H1 (cell line): ENCODE results near the gene SOX12. TPM values are rescaled to one million over a fixed set of nuclear protein-coding genes. Genes with fewer than 3 reads are reported as not detected.

Source experiments
- BCL11A ChIP-seq, 2 experiments: IDR thresholded peaks; one replicate each; pipeline ENCODE4 v1.6.1; 2011; ENCODE audit warnings: low read depth in 2 of 2, low read length in 2 of 2, mild to moderate bottlenecking in 2 of 2
- CHD2 ChIP-seq: IDR thresholded peaks from 2 replicates; pipeline ENCODE4 v1.6.1; 2012; ENCODE audit warnings: low read length, improper control_type of control experiment
- GTF2F1 ChIP-seq: IDR thresholded peaks from 2 replicates; pipeline ENCODE4 v1.6.1; 2012; ENCODE audit warnings: low read depth, low read length, improper control_type of control experiment, borderline replicate concordance
- SP4 ChIP-seq: IDR thresholded peaks from 2 replicates; pipeline ENCODE4 v1.6.1; 2012; ENCODE audit warnings: low read length, inconsistent platforms
- polyA plus RNA-seq, 7 experiments: library from polyadenylated mRNA; depleted of rRNA in 3 of 7; stranded (reverse) in 5 of 7; unstranded in 2 of 7; fragments of >200 nt in 5 of 7; fragments of 200-250 nt in 2 of 7; gene quantifications; 1 replicate in 5 of 7; 2 replicates in 1 of 7; 4 replicates in 1 of 7; pipeline versions ENCODE4 v1.2.1 to v1.2.3, GENCODE V29; 2011 to 2013; ENCODE audit warnings: missing spikeins in 2 of 7, mixed read lengths in 2 of 7
- total RNA-seq: library from RNA; stranded (reverse); fragmentation: NEBNext Ultra II Directional; extraction: Animal tissue kit (Norgen Biotek cat#: 25700); gene quantifications from 2 replicates; pipeline ENCODE4 v1.2.1, GENCODE V29; 2021
- TF ChIP-seq, protein P1 (sequence below): fragments of 300-600 bp; sonication (generic); IDR thresholded peaks from 2 replicates; pipeline ENCODE4 v1.7.1; 2012; ENCODE audit warnings: low read length, moderate library complexity, mild to moderate bottlenecking, inconsistent platforms; ENCODE audit not compliant: insufficient replicate concordance

The SOX12 gene
- total and polyA plus RNA-seq, 2 of the 8 experiments (the other 6 are each of a cell fraction or from before 2014, with no cell fraction given): 6.4 to 63.0 TPM

DNA sequence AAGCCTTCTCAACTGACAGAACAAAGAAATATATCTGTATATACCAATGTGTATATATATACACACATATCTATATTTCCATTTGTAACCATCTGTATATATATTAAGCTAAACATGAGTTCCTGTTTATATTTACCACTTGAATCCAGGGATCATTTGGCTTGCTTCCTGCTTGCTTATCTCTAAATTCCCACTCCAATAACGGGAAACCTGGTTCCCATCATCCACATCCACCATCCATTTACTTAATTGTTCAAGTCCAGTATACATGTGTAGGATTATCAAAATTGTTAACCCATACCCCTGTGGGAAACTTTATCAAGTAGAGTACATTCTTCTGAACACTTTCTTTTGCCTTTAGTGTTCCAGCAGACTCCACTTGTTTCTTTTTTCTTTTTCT is 12.5 kb upstream of the SOX12 start (continued):
- TF ChIP-seq, protein P1, sequence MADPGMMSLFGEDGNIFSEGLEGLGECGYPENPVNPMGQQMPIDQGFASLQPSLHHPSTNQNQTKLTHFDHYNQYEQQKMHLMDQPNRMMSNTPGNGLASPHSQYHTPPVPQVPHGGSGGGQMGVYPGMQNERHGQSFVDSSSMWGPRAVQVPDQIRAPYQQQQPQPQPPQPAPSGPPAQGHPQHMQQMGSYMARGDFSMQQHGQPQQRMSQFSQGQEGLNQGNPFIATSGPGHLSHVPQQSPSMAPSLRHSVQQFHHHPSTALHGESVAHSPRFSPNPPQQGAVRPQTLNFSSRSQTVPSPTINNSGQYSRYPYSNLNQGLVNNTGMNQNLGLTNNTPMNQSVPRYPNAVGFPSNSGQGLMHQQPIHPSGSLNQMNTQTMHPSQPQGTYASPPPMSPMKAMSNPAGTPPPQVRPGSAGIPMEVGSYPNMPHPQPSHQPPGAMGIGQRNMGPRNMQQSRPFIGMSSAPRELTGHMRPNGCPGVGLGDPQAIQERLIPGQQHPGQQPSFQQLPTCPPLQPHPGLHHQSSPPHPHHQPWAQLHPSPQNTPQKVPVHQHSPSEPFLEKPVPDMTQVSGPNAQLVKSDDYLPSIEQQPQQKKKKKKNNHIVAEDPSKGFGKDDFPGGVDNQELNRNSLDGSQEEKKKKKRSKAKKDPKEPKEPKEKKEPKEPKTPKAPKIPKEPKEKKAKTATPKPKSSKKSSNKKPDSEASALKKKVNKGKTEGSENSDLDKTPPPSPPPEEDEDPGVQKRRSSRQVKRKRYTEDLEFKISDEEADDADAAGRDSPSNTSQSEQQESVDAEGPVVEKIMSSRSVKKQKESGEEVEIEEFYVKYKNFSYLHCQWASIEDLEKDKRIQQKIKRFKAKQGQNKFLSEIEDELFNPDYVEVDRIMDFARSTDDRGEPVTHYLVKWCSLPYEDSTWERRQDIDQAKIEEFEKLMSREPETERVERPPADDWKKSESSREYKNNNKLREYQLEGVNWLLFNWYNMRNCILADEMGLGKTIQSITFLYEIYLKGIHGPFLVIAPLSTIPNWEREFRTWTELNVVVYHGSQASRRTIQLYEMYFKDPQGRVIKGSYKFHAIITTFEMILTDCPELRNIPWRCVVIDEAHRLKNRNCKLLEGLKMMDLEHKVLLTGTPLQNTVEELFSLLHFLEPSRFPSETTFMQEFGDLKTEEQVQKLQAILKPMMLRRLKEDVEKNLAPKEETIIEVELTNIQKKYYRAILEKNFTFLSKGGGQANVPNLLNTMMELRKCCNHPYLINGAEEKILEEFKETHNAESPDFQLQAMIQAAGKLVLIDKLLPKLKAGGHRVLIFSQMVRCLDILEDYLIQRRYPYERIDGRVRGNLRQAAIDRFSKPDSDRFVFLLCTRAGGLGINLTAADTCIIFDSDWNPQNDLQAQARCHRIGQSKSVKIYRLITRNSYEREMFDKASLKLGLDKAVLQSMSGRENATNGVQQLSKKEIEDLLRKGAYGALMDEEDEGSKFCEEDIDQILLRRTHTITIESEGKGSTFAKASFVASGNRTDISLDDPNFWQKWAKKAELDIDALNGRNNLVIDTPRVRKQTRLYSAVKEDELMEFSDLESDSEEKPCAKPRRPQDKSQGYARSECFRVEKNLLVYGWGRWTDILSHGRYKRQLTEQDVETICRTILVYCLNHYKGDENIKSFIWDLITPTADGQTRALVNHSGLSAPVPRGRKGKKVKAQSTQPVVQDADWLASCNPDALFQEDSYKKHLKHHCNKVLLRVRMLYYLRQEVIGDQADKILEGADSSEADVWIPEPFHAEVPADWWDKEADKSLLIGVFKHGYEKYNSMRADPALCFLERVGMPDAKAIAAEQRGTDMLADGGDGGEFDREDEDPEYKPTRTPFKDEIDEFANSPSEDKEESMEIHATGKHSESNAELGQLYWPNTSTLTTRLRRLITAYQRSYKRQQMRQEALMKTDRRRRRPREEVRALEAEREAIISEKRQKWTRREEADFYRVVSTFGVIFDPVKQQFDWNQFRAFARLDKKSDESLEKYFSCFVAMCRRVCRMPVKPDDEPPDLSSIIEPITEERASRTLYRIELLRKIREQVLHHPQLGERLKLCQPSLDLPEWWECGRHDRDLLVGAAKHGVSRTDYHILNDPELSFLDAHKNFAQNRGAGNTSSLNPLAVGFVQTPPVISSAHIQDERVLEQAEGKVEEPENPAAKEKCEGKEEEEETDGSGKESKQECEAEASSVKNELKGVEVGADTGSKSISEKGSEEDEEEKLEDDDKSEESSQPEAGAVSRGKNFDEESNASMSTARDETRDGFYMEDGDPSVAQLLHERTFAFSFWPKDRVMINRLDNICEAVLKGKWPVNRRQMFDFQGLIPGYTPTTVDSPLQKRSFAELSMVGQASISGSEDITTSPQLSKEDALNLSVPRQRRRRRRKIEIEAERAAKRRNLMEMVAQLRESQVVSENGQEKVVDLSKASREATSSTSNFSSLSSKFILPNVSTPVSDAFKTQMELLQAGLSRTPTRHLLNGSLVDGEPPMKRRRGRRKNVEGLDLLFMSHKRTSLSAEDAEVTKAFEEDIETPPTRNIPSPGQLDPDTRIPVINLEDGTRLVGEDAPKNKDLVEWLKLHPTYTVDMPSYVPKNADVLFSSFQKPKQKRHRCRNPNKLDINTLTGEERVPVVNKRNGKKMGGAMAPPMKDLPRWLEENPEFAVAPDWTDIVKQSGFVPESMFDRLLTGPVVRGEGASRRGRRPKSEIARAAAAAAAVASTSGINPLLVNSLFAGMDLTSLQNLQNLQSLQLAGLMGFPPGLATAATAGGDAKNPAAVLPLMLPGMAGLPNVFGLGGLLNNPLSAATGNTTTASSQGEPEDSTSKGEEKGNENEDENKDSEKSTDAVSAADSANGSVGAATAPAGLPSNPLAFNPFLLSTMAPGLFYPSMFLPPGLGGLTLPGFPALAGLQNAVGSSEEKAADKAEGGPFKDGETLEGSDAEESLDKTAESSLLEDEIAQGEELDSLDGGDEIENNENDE: no peak
- TF ChIP-seq SP4 (no peak), CHD2 (no peak), GTF2F1 (no peak), BCL11A (IDR thresholded peaks at IDR 0.05; ENCODE audit: low read depth in 2 of 2, low read length in 2 of 2) (no peak)
